Measurements from ENCODE around the gene FAH.

FAH gene

GRCh38 chr15:80127911-80128310, 24.9 kb upstream of the FAH start:
- no peak for TF ChIP-seq ZNF8 (CRISPR knock-in tag; IDR thresholded peaks at IDR 0.05)
- TF ChIP-seq OSR1 (CRISPR knock-in tag; IDR thresholded peaks at IDR 0.05), result no peak
- TF ChIP-seq ZFP3 (CRISPR knock-in tag; IDR thresholded peaks at IDR 0.05), result no peak
- no peak for TF ChIP-seq ZC3H10 (CRISPR knock-in tag; IDR thresholded peaks at IDR 0.05)
- TF ChIP-seq RARB (CRISPR knock-in tag; IDR thresholded peaks at IDR 0.05), result no peak
- TF ChIP-seq TOX (CRISPR knock-in tag; IDR thresholded peaks at IDR 0.05; ENCODE audit: borderline replicate concordance), result no peak
- no peak for TF ChIP-seq GLIS3 (CRISPR knock-in tag; IDR thresholded peaks at IDR 0.05)
- TF ChIP-seq ZNF565 (CRISPR knock-in tag; conservative IDR thresholded peaks at IDR 0.05; ENCODE audit: low read depth), result no peak
- TF ChIP-seq ZNF70 (CRISPR knock-in tag; IDR thresholded peaks at IDR 0.05), result no peak
- TF ChIP-seq CSRNP3 (CRISPR knock-in tag; IDR thresholded peaks at IDR 0.05), result no peak
- no peak for TF ChIP-seq ESRRG (CRISPR knock-in tag; IDR thresholded peaks at IDR 0.05)
- no peak for TF ChIP-seq PATZ1 (CRISPR knock-in tag; IDR thresholded peaks at IDR 0.05; ENCODE audit: borderline replicate concordance)
- TF ChIP-seq BACH2 (CRISPR knock-in tag; IDR thresholded peaks at IDR 0.05; ENCODE audit: borderline replicate concordance), result no peak
- no peak for TF ChIP-seq POU6F1 (CRISPR knock-in tag; IDR thresholded peaks at IDR 0.05; ENCODE audit: borderline replicate concordance, low read depth)
- no peak for TF ChIP-seq CSDC2 (CRISPR knock-in tag; IDR thresholded peaks at IDR 0.05)
- no peak for ATAC-seq

GRCh38 chr15:80132382-80132781, 20.4 kb upstream of the FAH start:
- TF ChIP-seq ZNF565 (CRISPR knock-in tag; conservative IDR thresholded peaks at IDR 0.05; ENCODE audit: low read depth), result no peak
- no peak for TF ChIP-seq TSHZ2 (CRISPR knock-in tag; IDR thresholded peaks at IDR 0.05)
- TF ChIP-seq POU6F1 (CRISPR knock-in tag; IDR thresholded peaks at IDR 0.05; ENCODE audit: borderline replicate concordance, low read depth), result no peak
- no peak for TF ChIP-seq SNAI2 (CRISPR knock-in tag; IDR thresholded peaks at IDR 0.05)
- TF ChIP-seq ZNF8 (CRISPR knock-in tag; IDR thresholded peaks at IDR 0.05), result no peak
- no peak for TF ChIP-seq ISL1 (CRISPR knock-in tag; IDR thresholded peaks at IDR 0.05)
- no peak for TF ChIP-seq PATZ1 (CRISPR knock-in tag; IDR thresholded peaks at IDR 0.05; ENCODE audit: borderline replicate concordance)
- no peak for ATAC-seq

- ATAC-seq, result no peak
- TF ChIP-seq CSRNP3 (CRISPR knock-in tag; IDR thresholded peaks at IDR 0.05) (no peak), ZFP30 (CRISPR knock-in tag; IDR thresholded peaks at IDR 0.05) (no peak), CSDC2 (CRISPR knock-in tag; IDR thresholded peaks at IDR 0.05) (no peak), CREB5 (CRISPR knock-in tag; IDR thresholded peaks at IDR 0.05; ENCODE audit: low read depth) (no peak), POU6F1 (CRISPR knock-in tag; IDR thresholded peaks at IDR 0.05; ENCODE audit: borderline replicate concordance, low read depth) (no peak)
Observed at GRCh38 chr15:80136854-80137253, 15.9 kb upstream of the FAH start.
